ENCODE results near the gene RFX5.

GRCh38 chr1:151391079-151391563, 44.1 kb upstream of the RFX5 start:
- no peak for TF ChIP-seq CTCF (IDR thresholded peaks at IDR 0.05)
- TF ChIP-seq POLR2AphosphoS5 (IDR thresholded peaks at IDR 0.05): no peak

Data from gastroesophageal sphincter (tissue), 3 donors.